Kidney glomerular epithelial cell (primary cell): ENCODE results near the gene UQCC5.
"Not testable (repeated sequence)": the region's sequence is repeated elsewhere in the genome, so short reads cannot be mapped to it uniquely, and the experiment has no call there.

Experiments used
- DNase-seq: peaks from one replicate; lab custom pipeline; 2025; lab: John Stamatoyannopoulos, UW

UQCC5 gene

GRCh38 chr3:52523386-52524257 is 12.8 kb upstream of the UQCC5 start:
- no peak for DNase-seq

DNA sequence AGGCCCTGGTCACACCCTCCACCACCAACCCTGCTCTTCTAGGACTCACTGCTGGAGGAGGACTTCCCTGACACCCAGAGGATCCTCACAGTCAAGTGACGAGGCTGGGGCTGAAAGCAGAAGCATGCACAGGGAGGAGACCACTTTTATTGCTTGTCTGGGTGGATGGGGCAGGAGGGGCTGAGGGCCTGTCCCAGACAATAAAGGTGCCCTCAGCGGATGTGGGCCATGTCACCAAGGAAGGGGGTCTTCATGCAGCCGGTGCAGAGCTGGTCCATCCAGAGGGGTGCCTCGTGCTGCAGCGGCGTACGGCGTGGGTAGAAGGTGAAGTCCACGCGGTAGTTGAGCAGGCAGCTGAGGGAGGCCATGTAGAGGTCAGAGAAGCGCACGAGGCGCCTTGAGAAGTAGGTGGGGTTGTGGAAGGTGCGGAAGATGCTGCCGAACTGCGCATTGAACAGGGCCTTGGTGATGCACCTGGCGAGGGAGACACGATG is 12.1 kb upstream of the UQCC5 start:
- DNase-seq, result no peak

GRCh38 chr3:52524752-52525679 is 11.4 kb upstream of the UQCC5 start:
- DNase-seq, result no peak

DNA sequence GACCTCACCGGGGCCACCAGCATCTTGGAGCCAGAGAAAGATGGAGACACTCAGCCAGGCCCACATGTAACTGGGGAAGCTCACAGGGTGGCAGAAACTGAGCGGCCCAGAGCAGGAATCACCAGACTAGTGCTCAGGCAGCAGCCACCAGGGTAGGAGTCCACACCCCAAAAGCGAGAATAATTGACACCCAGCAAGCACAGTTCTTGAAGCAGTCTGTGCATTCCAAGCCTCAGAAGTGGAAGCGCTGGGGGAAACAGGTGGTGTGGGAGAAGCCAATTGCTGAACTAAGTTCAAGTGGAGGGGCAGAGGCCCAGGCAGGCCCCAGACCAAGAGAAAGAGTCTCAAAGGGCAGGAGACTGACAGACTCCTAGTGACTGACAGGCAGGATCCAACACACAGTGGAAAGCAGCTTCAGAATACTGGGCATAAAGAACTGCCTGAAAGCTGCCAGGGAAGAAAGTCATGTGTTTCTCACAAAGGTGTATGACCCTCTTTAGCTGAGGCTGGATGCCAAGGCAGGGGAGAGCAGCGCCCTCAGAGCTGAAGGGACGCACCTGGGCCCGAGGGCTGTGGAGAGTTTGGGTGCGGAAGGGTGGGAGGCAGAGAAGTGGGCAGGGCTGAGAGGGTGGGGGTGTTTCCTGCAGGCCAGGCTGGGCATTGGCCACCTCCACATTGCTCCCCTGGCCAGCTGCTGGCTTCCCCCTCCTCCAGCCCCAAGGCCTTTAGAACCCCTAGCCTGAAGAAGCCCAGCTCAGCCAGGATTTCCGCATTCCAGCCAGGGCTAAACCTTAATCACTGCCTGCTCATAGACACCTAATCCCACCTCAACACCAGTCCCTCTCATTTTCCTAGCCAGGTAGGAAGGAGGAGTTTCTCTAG is 10.5 kb upstream of the UQCC5 start:
- no peak for DNase-seq

- DNase-seq, result not testable (repeated sequence)
Observed at GRCh38 chr3:52526671-52527038, 9.8 kb upstream of the UQCC5 start.

- no peak for DNase-seq
Observed at GRCh38 chr3:52527039-52527731, 9.2 kb upstream of the UQCC5 start.

DNA sequence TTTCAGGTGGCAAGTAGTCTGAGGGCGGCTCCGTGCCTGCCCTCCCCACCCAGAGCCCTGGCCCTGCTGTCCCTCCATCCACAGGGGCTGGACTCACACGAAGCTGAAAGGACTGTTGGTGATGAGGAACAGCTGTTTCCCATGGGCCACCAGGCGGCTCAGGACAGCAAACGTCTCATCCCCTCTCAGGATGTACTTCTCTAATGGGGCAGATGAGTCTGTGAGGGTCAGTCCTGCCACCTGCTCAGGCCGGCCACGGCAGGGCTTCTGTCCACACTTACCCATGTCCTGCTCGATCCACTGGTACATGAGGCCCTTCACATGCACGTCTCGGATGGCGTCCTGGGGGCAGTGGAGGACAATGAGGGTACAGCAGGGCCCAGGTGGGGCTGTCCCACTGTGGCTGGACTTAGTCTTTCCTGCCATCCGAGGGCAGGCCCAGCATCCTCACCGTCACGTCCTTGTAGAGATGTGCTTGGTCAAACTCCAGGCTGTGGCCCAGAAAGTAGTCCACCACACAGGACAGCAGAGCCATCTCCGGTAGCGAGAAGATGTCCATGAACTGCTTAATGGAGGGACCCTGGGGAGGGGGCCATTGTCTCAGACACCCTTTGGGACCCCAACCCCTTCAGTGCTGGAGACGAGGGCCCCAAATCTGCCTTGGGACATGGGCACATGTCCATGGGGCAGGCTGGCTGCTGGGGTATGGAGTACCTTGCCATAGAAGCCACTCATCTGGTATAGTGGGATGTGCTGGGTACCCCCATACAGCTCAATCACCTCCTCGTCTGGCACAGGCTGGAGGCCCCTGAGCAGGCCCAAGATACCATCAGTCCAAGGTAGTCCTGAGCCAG is 8.4 kb upstream of the UQCC5 start:
- DNase-seq, result no peak

GRCh38 chr3:52528586-52529375 is 7.6 kb upstream of the UQCC5 start:
- no peak for DNase-seq

GRCh38 chr3:52529376-52530333 is 6.8 kb upstream of the UQCC5 start:
- no peak for DNase-seq

GRCh38 chr3:52530918-52531826 is 5.2 kb upstream of the UQCC5 start:
- DNase-seq, result no peak

DNA sequence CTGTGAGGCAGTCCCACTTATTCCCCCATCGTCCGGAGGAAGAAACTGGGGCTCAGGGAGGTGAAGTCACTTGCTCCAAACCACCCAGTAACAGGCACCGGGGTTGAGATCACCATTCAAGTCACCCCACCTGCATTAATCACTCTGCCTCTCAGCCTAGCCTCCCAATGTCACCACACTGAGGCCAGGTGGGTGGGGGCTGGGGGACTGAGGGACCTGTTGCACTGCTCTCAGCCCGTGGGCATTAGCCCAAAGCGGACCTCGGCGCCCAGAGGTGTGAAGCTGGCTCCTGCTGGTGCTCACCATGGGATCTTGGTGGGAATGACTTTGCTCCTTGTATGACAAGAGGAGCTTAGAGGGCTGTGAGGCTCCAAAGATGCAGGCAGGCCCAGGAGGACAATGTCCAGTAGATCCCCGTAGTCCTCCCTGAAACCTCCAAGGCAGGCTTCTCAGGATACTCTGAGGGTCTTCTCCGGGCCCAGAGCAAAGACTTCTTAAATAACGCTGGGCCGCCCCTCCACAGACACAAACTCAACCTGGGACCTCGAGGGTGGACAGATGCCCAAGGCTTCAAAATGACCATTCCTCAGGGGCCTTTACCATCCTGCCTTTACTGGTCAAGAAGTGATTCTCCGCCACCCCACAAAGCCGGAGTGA is 4.4 kb upstream of the UQCC5 start:
- no peak for DNase-seq

GRCh38 chr3:52532517-52532837 is 3.9 kb upstream of the UQCC5 start:
- no peak for DNase-seq

- DNase-seq, result no peak
Observed at GRCh38 chr3:52532838-52533622, 3.4 kb upstream of the UQCC5 start.

- DNase-seq, result peak; percentile 22
Observed at GRCh38 chr3:52533623-52534280, 2.7 kb upstream of the UQCC5 start, which contains the start of gene NT5DC2. NT5DC2 (minus strand) TSS chr3:52533857; CDS start chr3:52533737, 120 bp downstream.
